ENCODE measurements around the gene HHATL. TPM values are rescaled to one million over a fixed set of nuclear protein-coding genes. Genes with fewer than 3 reads are reported as not detected.
A peak's percentile ranks its signal among the peaks of the same experiment; 100 is the strongest.

The HHATL gene
- polyA plus RNA-seq, 3 donors = not detected

- H3K27ac Mint-ChIP-seq = peak overlapping the region; percentile 16 to 76 (median 46)
- H3K36me3 ChIP-seq (replicated peaks in 1 of 2; ENCODE audit: control insufficient read depth in 1 of 2, insufficient read depth in 2 of 2, low read length in 2 of 2) = peaks cover 8 to 36% of the 10 kb centered on the region in 2 donors
- no peak overlapping the region for H2AFZ ChIP-seq (ENCODE audit: insufficient read depth, low read depth, low read length, poor library complexity, severe bottlenecking)
- H3K4me2 ChIP-seq (replicated peaks; ENCODE audit: extremely low read depth, low read length, poor library complexity, severe bottlenecking) = no peak overlapping the region
- no peak for TF ChIP-seq CTCF (IDR thresholded peaks at IDR 0.05)
- H3K79me2 ChIP-seq (ENCODE audit: insufficient read depth, low read length) = peaks cover 35% of the 10 kb centered on the region
- H3K27ac ChIP-seq (ENCODE audit: low read depth in 1 of 2, low read length in 2 of 2) = peak overlapping the region in 1 of 2 donors; percentile 68
- no peaks in the 10 kb centered on the region for H3K9me3 ChIP-seq (replicated peaks in 1 of 2; ENCODE audit: control insufficient read depth in 1 of 2, insufficient read depth in 1 of 2, low read length in 2 of 2)
- H3K27me3 Mint-ChIP-seq (ENCODE audit: low read depth in 3 of 3) = peaks cover 0 to 3% (median 1%) of the 10 kb centered on the region in 3 donors
- peaks cover 29 to 46% of the 10 kb centered on the region in 2 donors for H3K4me1 ChIP-seq (ENCODE audit: control insufficient read depth in 1 of 2, insufficient read depth in 2 of 2, low read length in 2 of 2)
- 96% methylated on average over 27 of the region's 34 CpGs for WGBS (ENCODE audit: insufficient coverage)
- peaks cover 0 to 3% (median 0%) of the 10 kb centered on the region in 7 donors for H3K9me3 Mint-ChIP-seq
- peaks cover 37% of the 10 kb centered on the region for H3K4me1 Mint-ChIP-seq
- H4K20me1 ChIP-seq (ENCODE audit: insufficient read depth, low read length) = peaks cover 33% of the 10 kb centered on the region
- H3K9ac ChIP-seq (ENCODE audit: insufficient read depth, low read length, poor library complexity, severe bottlenecking) = peak overlapping the region; percentile 15
- no peak overlapping the region for H3K4me3 ChIP-seq (replicated peaks in 1 of 3; ENCODE audit: low read depth in 2 of 3, low read length in 3 of 3)
- H3K27me3 ChIP-seq (ENCODE audit: control insufficient read depth in 2 of 2, insufficient read depth in 2 of 2, low read length in 2 of 2) = no peaks in the 10 kb centered on the region
- H3K4me3 Mint-ChIP-seq = no peak overlapping the region
- H3K36me3 Mint-ChIP-seq = peaks cover 15 to 39% of the 10 kb centered on the region in 2 donors
- DNase-seq = no peak
- intact Hi-C loops (cut with micrococcal nuclease) = loop anchor here in 1 of 2 donors (10.0 kb wide), 1 partner anchor 73 kb away; the partner anchor contains the start of gene SEC22C
These were observed 44.4 kb downstream of the HHATL start for GRCh38 chr3:42658091-42658770.

- H3K4me3 Mint-ChIP-seq = no peak overlapping the region
- H3K36me3 ChIP-seq (replicated peaks in 1 of 2; ENCODE audit: control insufficient read depth in 1 of 2, insufficient read depth in 2 of 2, low read length in 2 of 2) = peaks cover 8 to 33% of the 10 kb centered on the region in 2 donors
- H3K9ac ChIP-seq (ENCODE audit: insufficient read depth, low read length, poor library complexity, severe bottlenecking) = peak overlapping the region; percentile 15
- H3K4me2 ChIP-seq (replicated peaks; ENCODE audit: extremely low read depth, low read length, poor library complexity, severe bottlenecking) = no peak overlapping the region
- H3K27me3 ChIP-seq (ENCODE audit: control insufficient read depth in 2 of 2, insufficient read depth in 2 of 2, low read length in 2 of 2) = no peaks in the 10 kb centered on the region
- H3K36me3 Mint-ChIP-seq = peaks cover 15 to 35% of the 10 kb centered on the region in 2 donors
- intact Hi-C loops (cut with micrococcal nuclease) = loop anchor here in 1 of 2 donors (10.0 kb wide), 1 partner anchor 73 kb away; the partner anchor contains the start of gene SEC22C
- peaks cover 0 to 3% (median 1%) of the 10 kb centered on the region in 3 donors for H3K27me3 Mint-ChIP-seq (ENCODE audit: low read depth in 3 of 3)
- 100% methylated on average over 4 of the region's 4 CpGs for WGBS (ENCODE audit: insufficient coverage)
- H3K4me1 ChIP-seq (ENCODE audit: control insufficient read depth in 1 of 2, insufficient read depth in 2 of 2, low read length in 2 of 2) = peaks cover 35 to 52% of the 10 kb centered on the region in 2 donors
- H4K20me1 ChIP-seq (ENCODE audit: insufficient read depth, low read length) = peaks cover 33% of the 10 kb centered on the region
- peak overlapping the region in 5 of 7 donors; percentile 23 to 76 (median 56) for H3K27ac Mint-ChIP-seq
- no peak for DNase-seq
- H3K9me3 ChIP-seq (replicated peaks in 1 of 2; ENCODE audit: control insufficient read depth in 1 of 2, insufficient read depth in 1 of 2, low read length in 2 of 2) = no peaks in the 10 kb centered on the region
- H3K79me2 ChIP-seq (ENCODE audit: insufficient read depth, low read length) = peaks cover 41% of the 10 kb centered on the region
- no peak for TF ChIP-seq CTCF (IDR thresholded peaks at IDR 0.05)
- H3K4me1 Mint-ChIP-seq = peaks cover 42% of the 10 kb centered on the region
- peak overlapping the region in 1 of 2 donors; percentile 16 for H3K27ac ChIP-seq (ENCODE audit: low read depth in 1 of 2, low read length in 2 of 2)
- no peak overlapping the region for H2AFZ ChIP-seq (ENCODE audit: insufficient read depth, low read depth, low read length, poor library complexity, severe bottlenecking)
- no peak overlapping the region for H3K4me3 ChIP-seq (replicated peaks in 1 of 3; ENCODE audit: low read depth in 2 of 3, low read length in 3 of 3)
- H3K9me3 Mint-ChIP-seq = peaks cover 0 to 3% (median 0%) of the 10 kb centered on the region in 7 donors
These were observed 44.9 kb downstream of the HHATL start for GRCh38 chr3:42657675-42658074.

All from CD14-positive monocyte (primary cell).